Breast epithelium (tissue), 3 donors: ENCODE measurements around the gene MUC4.

Experiments
- CTCF ChIP-seq, 3 donors: fragments of 450-650 bp; IDR thresholded peaks; one replicate each; pipeline ENCODE4 v1.5.1; 2016 to 2017; ENCODE audit warnings: antibody characterized with exemption in 3 of 3, mild to moderate bottlenecking in 3 of 3, moderate library complexity in 3 of 3
- POLR2A ChIP-seq: fragments of 450-650 bp; IDR thresholded peaks from one replicate; pipeline ENCODE4 v1.6.1; 2016; ENCODE audit warnings: antibody characterized with exemption, mild to moderate bottlenecking, moderate library complexity

GRCh38 chr3:195732940-195733339, 78.8 kb downstream of the MUC4 start:
- no peak for TF ChIP-seq CTCF (IDR thresholded peaks at IDR 0.05)
- TF ChIP-seq POLR2A: no peak
